Skeletal muscle satellite cell (primary cell): ENCODE data around the gene CDH1.

Source experiments
- H3K27me3 ChIP-seq: 2 replicates; pipeline ENCODE4 v1.7.0; 2013; ENCODE audit warnings: low read length; ENCODE audit not compliant: control insufficient read depth, insufficient read depth
- H3K36me3 ChIP-seq: 2 replicates; pipeline ENCODE4 v1.7.0; 2013; ENCODE audit warnings: mild to moderate bottlenecking, control low read depth, low read length; ENCODE audit not compliant: insufficient read depth
- H3K4me1 ChIP-seq: 2 replicates; pipeline ENCODE4 v1.7.0; 2013; ENCODE audit warnings: low read length; ENCODE audit not compliant: control insufficient read depth, insufficient read depth
- H3K4me2 ChIP-seq: 2 replicates; pipeline ENCODE4 v1.7.0; 2013; ENCODE audit warnings: mild to moderate bottlenecking, low read length
- H3K4me3 ChIP-seq: 2 replicates; pipeline ENCODE4 v1.7.0; 2013; ENCODE audit warnings: low read length
- H3K9ac ChIP-seq: 2 replicates; pipeline ENCODE4 v1.7.0; 2013; ENCODE audit warnings: mild to moderate bottlenecking, low read depth, low read length, moderate library complexity
- H3K9me3 ChIP-seq: replicated peaks from 2 replicates; pipeline ENCODE4 v1.7.0; 2013; ENCODE audit warnings: mild to moderate bottlenecking, control low read depth, low read length

CDH1 gene

DNA sequence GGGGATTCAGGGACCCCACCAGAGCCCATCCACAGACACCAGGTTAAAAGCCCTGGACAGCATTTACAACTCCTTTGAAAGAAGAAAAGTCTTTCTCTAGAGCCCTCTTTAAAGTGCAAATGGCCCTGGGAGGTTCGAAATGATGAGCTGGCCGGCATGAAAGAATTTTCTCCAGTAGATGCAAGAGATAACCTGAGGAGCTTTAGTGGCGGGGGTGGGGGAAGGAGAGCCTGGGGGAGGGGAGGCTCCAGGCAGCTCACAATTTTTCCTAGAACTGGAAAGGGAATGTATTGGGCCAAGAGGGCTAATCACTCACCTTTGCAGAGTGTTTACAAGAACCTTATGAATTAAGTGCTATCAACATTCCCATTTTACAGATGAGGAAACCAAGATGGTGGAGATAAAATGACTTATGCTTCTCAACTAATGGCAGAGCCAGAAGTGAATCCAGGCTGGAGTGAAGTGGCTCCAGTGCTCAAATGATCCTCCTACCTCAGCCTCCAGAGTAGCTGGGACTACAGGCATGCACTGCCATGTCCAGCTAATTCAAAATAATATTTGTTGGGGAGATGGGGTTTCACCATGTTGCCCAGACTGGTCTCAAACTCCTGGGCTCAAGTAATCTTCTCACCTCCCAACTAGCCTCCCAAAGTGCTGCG, 4.2 kb upstream of the CDH1 start:
- Histone ChIP-seq H3K4me1 (no peaks in the 10 kb centered on the region), H3K27me3 (peaks cover 37% of the 10 kb centered on the region), H3K9me3 (no peaks in the 10 kb centered on the region), H3K36me3 (no peaks in the 10 kb centered on the region), H3K9ac (no peak overlapping the region), H3K4me3 (no peak overlapping the region), H3K4me2 (no peak overlapping the region)

DNA sequence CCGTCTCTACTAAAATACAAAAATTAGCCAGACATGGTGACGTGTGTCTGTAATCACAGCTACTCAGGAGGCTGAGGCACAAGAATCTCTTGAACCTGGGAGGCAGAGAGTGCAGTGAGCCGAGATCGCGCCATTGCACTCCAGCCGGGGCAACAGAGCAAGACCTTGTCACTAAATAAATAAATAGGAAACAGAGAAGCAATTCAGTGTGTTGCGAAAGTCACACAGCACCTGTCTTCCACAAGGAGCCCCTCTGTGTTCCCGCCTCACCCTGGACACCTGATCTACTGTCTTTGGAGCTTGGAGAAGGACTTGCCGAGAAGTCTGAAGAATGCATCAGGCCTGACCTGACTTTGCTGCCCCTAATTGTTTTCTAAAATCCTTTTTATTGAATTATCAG, 3.5 kb upstream of the CDH1 start:
- no peak overlapping the region for H3K4me2 ChIP-seq
- H3K4me3 ChIP-seq: no peak overlapping the region
- H3K4me1 ChIP-seq: no peaks in the 10 kb centered on the region
- no peaks in the 10 kb centered on the region for H3K36me3 ChIP-seq
- peaks cover 44% of the 10 kb centered on the region for H3K27me3 ChIP-seq
- no peak overlapping the region for H3K9ac ChIP-seq
- no peaks in the 10 kb centered on the region for H3K9me3 ChIP-seq

DNA sequence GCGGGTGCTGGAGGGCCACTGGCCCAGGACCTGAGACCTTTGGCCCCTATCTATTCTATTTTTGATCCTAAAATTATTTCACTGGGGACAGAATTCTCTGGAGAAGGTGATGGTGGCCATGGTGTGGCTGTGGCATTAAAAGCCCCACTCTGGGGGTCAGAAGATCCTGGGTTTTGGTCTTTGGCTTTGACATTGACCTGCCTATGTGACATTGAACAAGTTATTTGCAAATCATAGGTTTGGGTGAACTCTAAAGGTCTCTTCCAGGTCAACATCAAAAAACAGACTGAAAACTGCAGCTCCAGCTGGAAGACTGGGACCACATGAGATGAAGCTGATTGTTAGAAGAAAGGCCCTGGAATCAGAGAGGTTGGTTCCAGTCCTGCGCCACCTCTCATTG, 2.3 kb upstream of the CDH1 start:
- no peak overlapping the region for H3K9ac ChIP-seq
- H3K4me2 ChIP-seq: no peak overlapping the region
- no peak overlapping the region for H3K4me3 ChIP-seq
- no peaks in the 10 kb centered on the region for H3K4me1 ChIP-seq
- no peaks in the 10 kb centered on the region for H3K9me3 ChIP-seq
- H3K27me3 ChIP-seq: peaks cover 45% of the 10 kb centered on the region
- no peaks in the 10 kb centered on the region for H3K36me3 ChIP-seq

DNA sequence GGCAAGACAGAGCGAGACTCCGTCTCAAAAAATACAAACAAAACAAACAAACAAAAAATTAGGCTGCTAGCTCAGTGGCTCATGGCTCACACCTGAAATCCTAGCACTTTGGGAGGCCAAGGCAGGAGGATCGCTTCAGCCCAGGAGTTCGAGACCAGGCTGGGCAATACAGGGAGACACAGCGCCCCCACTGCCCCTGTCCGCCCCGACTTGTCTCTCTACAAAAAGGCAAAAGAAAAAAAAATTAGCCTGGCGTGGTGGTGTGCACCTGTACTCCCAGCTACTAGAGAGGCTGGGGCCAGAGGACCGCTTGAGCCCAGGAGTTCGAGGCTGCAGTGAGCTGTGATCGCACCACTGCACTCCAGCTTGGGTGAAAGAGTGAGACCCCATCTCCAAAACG, 531 bp upstream of the CDH1 start:
- Histone ChIP-seq H3K4me2 (no peak overlapping the region), H3K9me3 (no peaks in the 10 kb centered on the region), H3K36me3 (no peaks in the 10 kb centered on the region), H3K4me3 (no peak overlapping the region), H3K9ac (no peak overlapping the region), H3K4me1 (no peaks in the 10 kb centered on the region), H3K27me3 (peaks cover 45% of the 10 kb centered on the region)

DNA sequence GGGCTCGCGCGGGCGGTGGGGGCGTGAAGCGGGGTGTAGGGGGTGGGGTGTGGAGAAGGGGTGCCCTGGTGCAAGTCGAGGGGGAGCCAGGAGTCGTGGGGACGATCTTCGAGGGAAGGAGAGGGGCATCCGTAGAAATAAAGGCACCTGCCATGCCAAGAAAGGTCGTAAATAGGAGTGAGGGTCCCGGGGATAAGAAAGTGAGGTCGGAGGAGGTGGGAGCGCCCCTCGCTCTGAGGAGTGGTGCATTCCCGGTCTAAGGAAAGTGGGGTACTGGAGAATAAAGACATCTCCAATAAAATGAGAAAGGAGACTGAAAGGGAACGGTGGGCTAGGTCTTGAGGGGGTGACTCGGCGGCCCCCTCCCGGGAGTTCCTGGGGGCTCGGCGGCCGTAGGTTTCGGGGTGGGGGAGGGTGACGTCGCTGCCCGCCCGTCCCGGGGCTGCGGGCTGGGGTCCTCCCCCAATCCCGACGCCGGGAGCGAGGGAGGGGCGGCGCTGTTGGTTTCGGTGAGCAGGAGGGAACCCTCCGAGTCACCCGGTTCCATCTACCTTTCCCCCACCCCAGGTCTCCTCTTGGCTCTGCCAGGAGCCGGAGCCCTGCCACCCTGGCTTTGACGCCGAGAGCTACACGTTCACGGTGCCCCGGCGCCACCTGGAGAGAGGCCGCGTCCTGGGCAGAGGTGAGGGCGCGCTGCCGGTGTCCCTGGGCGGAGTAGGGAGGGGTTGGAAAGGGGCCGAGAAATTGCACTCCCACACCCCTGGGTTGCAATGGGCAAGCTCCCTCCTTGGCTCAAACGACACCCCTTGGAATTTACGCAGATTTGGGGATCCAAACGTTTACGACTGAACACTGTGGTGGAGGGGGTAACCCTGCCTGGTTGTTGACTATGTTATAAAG, 888 bp downstream of the CDH1 start:
- Histone ChIP-seq H3K4me1 (no peaks in the 10 kb centered on the region), H3K27me3 (peaks cover 39% of the 10 kb centered on the region), H3K4me2 (no peak overlapping the region), H3K9me3 (no peaks in the 10 kb centered on the region), H3K4me3 (no peak overlapping the region), H3K9ac (no peak overlapping the region), H3K36me3 (no peaks in the 10 kb centered on the region)

DNA sequence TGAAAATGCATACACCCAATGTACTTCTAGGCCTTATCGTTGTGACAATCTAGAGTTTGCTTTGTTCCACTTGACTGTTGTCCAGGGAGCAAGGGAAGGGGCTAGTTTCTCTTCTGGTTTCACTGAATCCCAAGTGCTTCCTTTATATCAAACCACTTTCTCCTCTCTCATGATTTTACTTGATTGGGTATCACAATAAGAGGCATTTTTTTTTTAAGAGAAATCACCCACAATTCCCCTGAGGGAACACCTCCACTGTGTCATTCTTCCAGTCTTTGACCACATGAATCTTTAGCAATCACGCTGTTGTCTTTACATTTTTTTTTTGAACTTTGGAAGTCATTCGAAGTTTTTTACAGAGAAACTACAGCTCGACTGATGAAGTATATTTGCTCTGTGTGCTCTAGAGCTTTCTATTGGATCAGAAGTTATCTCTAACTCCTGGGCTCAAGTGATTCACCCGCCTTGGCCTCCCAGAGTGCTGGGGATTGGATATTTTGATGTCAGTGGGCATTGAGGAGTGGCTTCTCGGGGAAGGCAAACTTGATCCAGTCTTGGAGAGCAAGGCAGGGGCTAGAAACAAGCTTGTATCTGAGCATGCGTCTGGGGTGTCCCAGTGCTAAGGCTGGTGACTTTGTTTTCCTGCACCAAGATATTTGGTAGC, 3.0 kb downstream of the CDH1 start:
- H3K27me3 ChIP-seq: peaks cover 40% of the 10 kb centered on the region
- no peak overlapping the region for H3K9ac ChIP-seq
- no peaks in the 10 kb centered on the region for H3K4me1 ChIP-seq
- no peak overlapping the region for H3K4me2 ChIP-seq
- H3K36me3 ChIP-seq: no peaks in the 10 kb centered on the region
- no peak overlapping the region for H3K4me3 ChIP-seq
- H3K9me3 ChIP-seq: no peaks in the 10 kb centered on the region

DNA sequence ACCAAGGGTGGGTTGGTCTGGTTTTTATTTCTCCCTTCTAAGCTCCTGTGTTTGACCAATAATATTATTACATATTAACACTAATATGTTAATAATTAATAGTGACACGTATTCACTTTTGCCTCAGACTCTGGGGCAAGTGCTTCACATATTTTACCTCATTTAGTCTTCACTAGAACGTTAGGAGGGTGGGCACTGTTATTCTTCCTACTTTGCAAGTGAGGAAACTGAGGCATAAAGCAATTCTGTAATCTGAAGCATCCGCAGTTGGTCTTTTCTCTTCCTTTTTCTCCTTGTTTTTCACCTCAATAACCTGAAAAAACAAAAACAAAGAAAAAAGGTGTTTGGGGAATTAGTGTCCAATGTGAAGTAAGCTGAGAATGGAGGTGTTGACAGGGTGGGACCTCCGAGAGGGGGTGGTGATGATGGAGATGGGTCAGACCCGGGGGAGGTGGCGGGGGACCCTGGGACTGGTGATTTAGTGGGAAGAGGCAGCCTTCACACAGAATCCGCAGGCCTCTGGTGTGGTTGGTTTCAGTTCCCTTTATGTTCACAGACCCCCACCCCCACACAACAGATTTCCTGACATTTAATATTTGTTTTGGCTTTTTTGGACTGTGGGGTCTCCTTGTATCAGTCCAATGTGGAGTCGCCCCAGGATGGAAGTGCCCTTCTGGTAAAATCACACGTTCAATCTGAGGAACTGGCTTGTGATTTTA, 3.7 kb downstream of the CDH1 start:
- Histone ChIP-seq H3K4me1 (no peaks in the 10 kb centered on the region), H3K27me3 (peaks cover 40% of the 10 kb centered on the region), H3K4me2 (no peak overlapping the region), H3K9me3 (no peaks in the 10 kb centered on the region), H3K9ac (no peak overlapping the region), H3K4me3 (no peak overlapping the region), H3K36me3 (no peaks in the 10 kb centered on the region)

DNA sequence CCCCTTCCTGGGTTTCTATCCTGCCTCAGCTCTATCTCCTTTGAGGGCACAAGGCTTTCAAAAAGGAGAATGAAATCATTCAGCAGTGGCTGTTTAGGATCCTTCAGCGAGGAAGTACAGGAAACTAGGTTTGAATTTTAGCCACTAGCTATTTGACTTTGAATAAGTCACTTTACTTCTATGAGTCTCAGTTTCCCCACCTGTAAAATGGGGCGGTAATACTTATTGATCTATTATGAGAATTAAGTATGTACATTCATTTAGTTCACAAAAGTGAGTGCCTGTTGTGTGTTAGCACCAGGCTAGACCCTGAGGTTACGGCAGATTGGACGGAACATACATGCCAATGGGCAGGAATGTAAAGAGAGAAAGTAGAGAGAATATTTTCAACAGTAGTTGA, 6.6 kb downstream of the CDH1 start:
- H3K4me2 ChIP-seq: no peak overlapping the region
- H3K27me3 ChIP-seq: peaks cover 22% of the 10 kb centered on the region
- no peaks in the 10 kb centered on the region for H3K36me3 ChIP-seq
- H3K9ac ChIP-seq: no peak overlapping the region
- H3K9me3 ChIP-seq: no peaks in the 10 kb centered on the region
- no peaks in the 10 kb centered on the region for H3K4me1 ChIP-seq
- no peak overlapping the region for H3K4me3 ChIP-seq

DNA sequence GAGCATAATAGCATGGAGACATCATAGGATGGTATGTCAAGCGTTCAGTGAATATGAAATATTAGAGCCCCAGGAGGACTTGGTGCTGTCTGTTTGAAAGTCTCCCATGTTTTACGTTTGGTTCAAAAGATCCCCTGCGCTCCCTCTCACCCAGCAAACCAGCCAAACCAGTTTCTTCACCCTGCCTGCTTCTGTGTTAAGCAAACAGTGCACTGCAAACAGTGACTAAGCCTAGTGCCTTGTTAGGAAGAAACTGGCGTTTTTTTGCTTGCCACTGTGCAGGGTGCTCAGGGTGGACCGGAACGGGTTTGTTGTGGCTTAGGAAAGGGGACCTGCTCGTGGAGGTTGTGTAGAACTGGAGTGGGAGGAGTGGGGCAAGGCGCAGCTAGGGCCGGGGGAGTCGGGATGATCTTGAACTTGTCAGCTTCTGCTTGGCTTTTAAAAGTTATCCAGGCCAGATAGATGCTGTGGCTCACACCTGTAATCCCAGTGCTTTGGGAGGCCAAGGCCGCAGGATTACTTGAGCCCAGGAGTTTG, 7.7 kb downstream of the CDH1 start:
- peaks cover 31% of the 10 kb centered on the region for H3K27me3 ChIP-seq
- H3K4me2 ChIP-seq: no peak overlapping the region
- H3K4me1 ChIP-seq: no peaks in the 10 kb centered on the region
- H3K36me3 ChIP-seq: no peaks in the 10 kb centered on the region
- no peak overlapping the region for H3K9ac ChIP-seq
- H3K4me3 ChIP-seq: no peak overlapping the region
- H3K9me3 ChIP-seq: no peaks in the 10 kb centered on the region

DNA sequence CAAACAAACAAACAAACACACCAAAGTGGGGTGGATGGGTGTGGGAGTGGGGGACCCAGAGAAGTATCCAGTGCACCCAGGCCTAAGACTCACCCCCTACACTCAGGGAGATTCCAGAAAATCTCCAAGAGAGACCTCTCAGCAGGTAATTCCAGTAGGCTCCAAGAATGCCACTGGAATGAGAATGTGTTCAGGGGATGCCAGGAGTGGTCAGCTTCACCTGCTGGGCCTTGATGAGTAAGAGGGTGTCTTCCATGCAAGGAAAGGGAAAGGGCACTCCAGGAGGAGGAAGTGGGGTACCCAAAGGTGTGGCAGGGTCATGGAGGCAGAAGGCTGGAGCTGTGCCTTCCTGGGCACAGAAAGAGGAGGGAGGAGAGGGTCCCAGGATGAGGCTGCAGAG, 9.9 kb downstream of the CDH1 start:
- Histone ChIP-seq H3K27me3 (peaks cover 43% of the 10 kb centered on the region), H3K4me3 (no peak overlapping the region), H3K4me2 (no peak overlapping the region), H3K9ac (no peak overlapping the region), H3K4me1 (no peaks in the 10 kb centered on the region), H3K36me3 (no peaks in the 10 kb centered on the region), H3K9me3 (no peaks in the 10 kb centered on the region)

DNA sequence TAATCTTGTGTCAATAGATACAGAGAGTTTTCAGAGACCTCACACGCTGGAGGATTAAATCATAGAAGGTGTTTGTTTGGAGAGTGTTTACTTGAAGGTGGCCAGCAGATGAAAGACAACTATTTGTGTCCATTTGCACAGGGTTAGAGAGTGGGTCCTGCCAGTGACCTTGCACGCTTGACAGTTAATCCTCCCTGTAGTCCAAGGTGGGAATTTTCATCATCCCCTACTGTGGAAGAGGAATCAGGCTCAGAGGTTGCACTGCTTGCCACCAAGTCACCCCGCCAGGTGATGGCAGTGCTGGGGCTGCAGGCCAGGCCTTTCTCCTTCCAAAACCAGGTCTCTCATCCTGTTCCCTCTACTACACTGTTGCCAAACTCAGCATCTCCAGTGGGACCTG, 12.3 kb downstream of the CDH1 start:
- Histone ChIP-seq H3K4me1 (no peaks in the 10 kb centered on the region), H3K9ac (no peak overlapping the region), H3K9me3 (no peaks in the 10 kb centered on the region), H3K36me3 (no peaks in the 10 kb centered on the region), H3K27me3 (peaks cover 34% of the 10 kb centered on the region), H3K4me3 (no peak overlapping the region), H3K4me2 (no peak overlapping the region)
